HL-60 (cell line): ENCODE results near the gene FAM219A.

Experiments
- DNase-seq, 2 experiments: peaks; one replicate each; pipeline ENCODE4 v3.0.0-alpha.2; 2010 to 2020; ENCODE audit warnings: low read depth in 1 of 2, low spot score in 1 of 2
- H3K27ac ChIP-seq: fragments of 250-450 bp; sonication (Bioruptor Pico); replicated peaks from 2 replicates; pipeline ENCODE4 v1.5.1; 2020; ENCODE audit warnings: mild to moderate bottlenecking, moderate library complexity
- H3K27me3 ChIP-seq: fragments of 250-450 bp; sonication (Bioruptor Pico); 2 replicates; pipeline ENCODE4 v1.5.1; 2021; ENCODE audit warnings: mild to moderate bottlenecking, moderate library complexity; ENCODE audit not compliant: insufficient read depth, poor library complexity, severe bottlenecking
- H3K4me3 ChIP-seq: replicated peaks from 2 replicates; pipeline ENCODE4 v1.5.1; 2011; ENCODE audit warnings: mild to moderate bottlenecking, control low read depth, low read length; ENCODE audit not compliant: insufficient read depth
- CTCF ChIP-seq: IDR thresholded peaks from one replicate; pipeline ENCODE4 v1.5.1; 2011; ENCODE audit warnings: low read length, control low read depth, inconsistent platforms; ENCODE audit not compliant: insufficient read depth
- GABPA ChIP-seq: IDR thresholded peaks from 2 replicates; pipeline ENCODE4 v1.6.1; 2012; ENCODE audit warnings: low read depth
- POLR2AphosphoS5 ChIP-seq: IDR thresholded peaks from 2 replicates; pipeline ENCODE4 v1.6.1; 2012; ENCODE audit warnings: low read depth
- REST ChIP-seq: IDR thresholded peaks from 2 replicates; pipeline ENCODE4 v1.6.1; 2012; ENCODE audit warnings: low read depth; ENCODE audit not compliant: insufficient replicate concordance
- SPI1 ChIP-seq: IDR thresholded peaks from 2 replicates; pipeline ENCODE4 v1.6.1; 2012; ENCODE audit warnings: low read depth, mild to moderate bottlenecking, borderline replicate concordance

Gene FAM219A

GRCh38 chr9:34378376-34379060, 79.9 kb downstream of the FAM219A start:
- no peak overlapping the region for H3K27ac ChIP-seq
- no peak for DNase-seq
- TF ChIP-seq POLR2AphosphoS5, result no peak
- TF ChIP-seq GABPA, result no peak
- TF ChIP-seq REST, result no peak
- no peak for TF ChIP-seq SPI1
- TF ChIP-seq CTCF, result no peak

GRCh38 chr9:34377404-34377746, 81.0 kb downstream of the FAM219A start:
- Histone ChIP-seq H3K27me3 (peaks cover 11% of the 10 kb centered on the region), H3K27ac (no peak overlapping the region), H3K4me3 (peak overlapping the region; percentile 74)
- no peak for DNase-seq
- no peak for TF ChIP-seq CTCF

More at GRCh38 chr9:34378376-34379060, 79.9 kb downstream of the FAM219A start:
- Histone ChIP-seq H3K4me3 (no peak overlapping the region), H3K27me3 (peaks cover 11% of the 10 kb centered on the region)

GRCh38 chr9:34376596-34377403, 81.6 kb downstream of the FAM219A start, which contains the start of gene MYORG:
Gene MYORG, minus strand, starts transcription at chr9:34376898. Its CDS starts 3,955 bp downstream, at chr9:34372943.
- DNase-seq, result peak; percentile 91 to 92
- peaks cover 10% of the 10 kb centered on the region for H3K27me3 ChIP-seq
- TF ChIP-seq GABPA (no peak), CTCF (no peak), SPI1 (no peak), REST (no peak), POLR2AphosphoS5 (no peak)
- H3K27ac ChIP-seq, result no peak within 1 kb of the TSS
- H3K4me3 ChIP-seq, result peak within 1 kb of the TSS; percentile 74
